Measurements from ENCODE around the gene TTYH1. TPM values are rescaled to one million over a fixed set of nuclear protein-coding genes. Genes with fewer than 3 reads are reported as not detected.

TTYH1 gene
- total and polyA plus RNA-seq, 2 of the 8 experiments (the other 6 are each of a cell fraction or from before 2014, with no cell fraction given) = 26.7 to 46.5 TPM

DNA sequence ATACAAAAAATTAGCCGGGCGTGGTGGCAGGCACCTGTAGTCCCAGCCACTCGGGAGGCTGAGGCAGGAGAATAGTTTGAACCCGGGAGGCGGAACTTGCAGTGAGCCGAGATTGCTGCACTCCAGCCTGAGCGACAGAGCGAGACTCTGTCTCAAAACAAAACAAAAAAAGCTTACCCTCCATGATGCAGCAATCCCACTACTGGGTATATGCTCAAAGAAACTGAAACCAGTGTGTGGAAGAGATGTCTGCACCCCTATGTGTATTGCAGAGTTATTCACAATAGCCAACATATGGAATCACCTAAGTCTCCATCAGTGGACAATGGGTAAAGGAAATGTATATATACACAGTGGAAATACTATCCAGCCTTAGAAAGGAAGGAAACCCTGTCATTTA is 19.6 kb upstream of the TTYH1 start (continued):
- TF ChIP-seq CHD7 (IDR thresholded peaks at IDR 0.05; ENCODE audit: insufficient replicate concordance, low read length) (no peak), MAX (IDR thresholded peaks at IDR 0.05) (no peak), SIRT6 (IDR thresholded peaks at IDR 0.05; ENCODE audit: low read length) (no peak), NRF1 (IDR thresholded peaks at IDR 0.05; ENCODE audit: low read depth, low read length) (no peak), RNF2 (IDR thresholded peaks at IDR 0.05; ENCODE audit: borderline replicate concordance, low read depth, low read length, missing control alignments, poor library complexity, severe bottlenecking) (no peak), ASH2L (IDR thresholded peaks at IDR 0.05; ENCODE audit: low read length) (no peak), ZNF274 (IDR thresholded peaks at IDR 0.05; ENCODE audit: borderline replicate concordance, extremely low read depth, low read length) (no peak), GTF2F1 (IDR thresholded peaks at IDR 0.05; ENCODE audit: borderline replicate concordance, low read depth, low read length) (no peak), NANOG (IDR thresholded peaks at IDR 0.05; ENCODE audit: insufficient read depth, low read depth, low read length, poor library complexity, severe bottlenecking) (no peak)

All from H1 (cell line).